ENCODE results near the gene MVB12B. TPM values are rescaled to one million over a fixed set of nuclear protein-coding genes. Genes with fewer than 3 reads are reported as not detected.

The MVB12B gene
- polyA plus RNA-seq, 1 donor from 2014 or later: 39.5 TPM

DNA sequence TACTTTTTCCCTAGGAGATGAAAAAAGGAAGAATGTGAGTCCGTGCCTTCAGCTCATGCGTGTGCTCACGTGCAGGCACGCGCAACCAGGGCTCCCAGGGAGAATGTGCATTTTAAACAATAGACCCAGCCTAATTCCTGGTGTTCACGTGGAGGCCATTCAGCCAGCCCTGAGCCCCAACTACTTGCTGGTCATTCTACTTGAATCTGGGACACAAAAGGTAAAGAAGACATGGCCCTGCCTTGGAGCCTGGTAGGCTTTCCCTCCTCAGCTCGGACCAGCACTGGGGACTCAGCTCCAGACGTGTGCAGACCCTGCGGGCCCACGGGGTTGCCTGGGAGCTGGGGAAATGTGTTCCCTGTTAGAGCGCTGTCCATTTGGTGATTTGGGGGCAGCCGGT, 125.5 kb downstream of the MVB12B start:
- Histone ChIP-seq H3K79me2 (replicated peaks; ENCODE audit: insufficient read depth, low read length) (no peaks in the 10 kb centered on the region), H3K4me3 (ENCODE audit: low read length) (no peak overlapping the region), H2AFZ (ENCODE audit: low read depth, low read length) (no peak overlapping the region), H4K20me1 (ENCODE audit: insufficient read depth) (no peaks in the 10 kb centered on the region), H3K27me3 (ENCODE audit: insufficient read depth, low read depth, low read length) (no peaks in the 10 kb centered on the region), H3K9ac (ENCODE audit: low read length) (no peak overlapping the region), H3K36me3 (ENCODE audit: insufficient read depth, low read length) (no peaks in the 10 kb centered on the region), H3K27ac (ENCODE audit: low read length) (no peak overlapping the region), H3F3A (ENCODE audit: insufficient read depth, low read length, poor library complexity, severe bottlenecking) (no peaks in the 10 kb centered on the region), H3K9me3 (ENCODE audit: low read length) (no peaks in the 10 kb centered on the region), H3K4me2 (ENCODE audit: low read length) (no peak overlapping the region), H3K9me2 (ENCODE audit: insufficient read depth, low read length) (no peaks in the 10 kb centered on the region)
- TF ChIP-seq MXI1 (conservative IDR thresholded peaks at IDR 0.05; ENCODE audit: poor library complexity, severe bottlenecking): no peak
- no peak for TF ChIP-seq POLR2AphosphoS5 (IDR thresholded peaks at IDR 0.05)
- TF ChIP-seq, protein P1, sequence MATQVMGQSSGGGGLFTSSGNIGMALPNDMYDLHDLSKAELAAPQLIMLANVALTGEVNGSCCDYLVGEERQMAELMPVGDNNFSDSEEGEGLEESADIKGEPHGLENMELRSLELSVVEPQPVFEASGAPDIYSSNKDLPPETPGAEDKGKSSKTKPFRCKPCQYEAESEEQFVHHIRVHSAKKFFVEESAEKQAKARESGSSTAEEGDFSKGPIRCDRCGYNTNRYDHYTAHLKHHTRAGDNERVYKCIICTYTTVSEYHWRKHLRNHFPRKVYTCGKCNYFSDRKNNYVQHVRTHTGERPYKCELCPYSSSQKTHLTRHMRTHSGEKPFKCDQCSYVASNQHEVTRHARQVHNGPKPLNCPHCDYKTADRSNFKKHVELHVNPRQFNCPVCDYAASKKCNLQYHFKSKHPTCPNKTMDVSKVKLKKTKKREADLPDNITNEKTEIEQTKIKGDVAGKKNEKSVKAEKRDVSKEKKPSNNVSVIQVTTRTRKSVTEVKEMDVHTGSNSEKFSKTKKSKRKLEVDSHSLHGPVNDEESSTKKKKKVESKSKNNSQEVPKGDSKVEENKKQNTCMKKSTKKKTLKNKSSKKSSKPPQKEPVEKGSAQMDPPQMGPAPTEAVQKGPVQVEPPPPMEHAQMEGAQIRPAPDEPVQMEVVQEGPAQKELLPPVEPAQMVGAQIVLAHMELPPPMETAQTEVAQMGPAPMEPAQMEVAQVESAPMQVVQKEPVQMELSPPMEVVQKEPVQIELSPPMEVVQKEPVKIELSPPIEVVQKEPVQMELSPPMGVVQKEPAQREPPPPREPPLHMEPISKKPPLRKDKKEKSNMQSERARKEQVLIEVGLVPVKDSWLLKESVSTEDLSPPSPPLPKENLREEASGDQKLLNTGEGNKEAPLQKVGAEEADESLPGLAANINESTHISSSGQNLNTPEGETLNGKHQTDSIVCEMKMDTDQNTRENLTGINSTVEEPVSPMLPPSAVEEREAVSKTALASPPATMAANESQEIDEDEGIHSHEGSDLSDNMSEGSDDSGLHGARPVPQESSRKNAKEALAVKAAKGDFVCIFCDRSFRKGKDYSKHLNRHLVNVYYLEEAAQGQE (IDR thresholded peaks at IDR 0.05; ENCODE audit: borderline replicate concordance): no peak
- TF ChIP-seq EZH2 (IDR thresholded peaks at IDR 0.05; ENCODE audit: borderline replicate concordance, insufficient read depth, low read length, poor library complexity, severe bottlenecking): no peak
- TF ChIP-seq EP300 (conservative IDR thresholded peaks at IDR 0.05; ENCODE audit: poor library complexity, severe bottlenecking): no peak
- TF ChIP-seq, protein P2, sequence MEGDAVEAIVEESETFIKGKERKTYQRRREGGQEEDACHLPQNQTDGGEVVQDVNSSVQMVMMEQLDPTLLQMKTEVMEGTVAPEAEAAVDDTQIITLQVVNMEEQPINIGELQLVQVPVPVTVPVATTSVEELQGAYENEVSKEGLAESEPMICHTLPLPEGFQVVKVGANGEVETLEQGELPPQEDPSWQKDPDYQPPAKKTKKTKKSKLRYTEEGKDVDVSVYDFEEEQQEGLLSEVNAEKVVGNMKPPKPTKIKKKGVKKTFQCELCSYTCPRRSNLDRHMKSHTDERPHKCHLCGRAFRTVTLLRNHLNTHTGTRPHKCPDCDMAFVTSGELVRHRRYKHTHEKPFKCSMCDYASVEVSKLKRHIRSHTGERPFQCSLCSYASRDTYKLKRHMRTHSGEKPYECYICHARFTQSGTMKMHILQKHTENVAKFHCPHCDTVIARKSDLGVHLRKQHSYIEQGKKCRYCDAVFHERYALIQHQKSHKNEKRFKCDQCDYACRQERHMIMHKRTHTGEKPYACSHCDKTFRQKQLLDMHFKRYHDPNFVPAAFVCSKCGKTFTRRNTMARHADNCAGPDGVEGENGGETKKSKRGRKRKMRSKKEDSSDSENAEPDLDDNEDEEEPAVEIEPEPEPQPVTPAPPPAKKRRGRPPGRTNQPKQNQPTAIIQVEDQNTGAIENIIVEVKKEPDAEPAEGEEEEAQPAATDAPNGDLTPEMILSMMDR (IDR thresholded peaks at IDR 0.05; ENCODE audit: poor library complexity, severe bottlenecking): no peak
- TF ChIP-seq SMC3 (conservative IDR thresholded peaks at IDR 0.05; ENCODE audit: poor library complexity): no peak
- TF ChIP-seq TAF1 (IDR thresholded peaks at IDR 0.05; ENCODE audit: low read depth): no peak
- no peak for TF ChIP-seq RAD21 (conservative IDR thresholded peaks at IDR 0.05)

DNA sequence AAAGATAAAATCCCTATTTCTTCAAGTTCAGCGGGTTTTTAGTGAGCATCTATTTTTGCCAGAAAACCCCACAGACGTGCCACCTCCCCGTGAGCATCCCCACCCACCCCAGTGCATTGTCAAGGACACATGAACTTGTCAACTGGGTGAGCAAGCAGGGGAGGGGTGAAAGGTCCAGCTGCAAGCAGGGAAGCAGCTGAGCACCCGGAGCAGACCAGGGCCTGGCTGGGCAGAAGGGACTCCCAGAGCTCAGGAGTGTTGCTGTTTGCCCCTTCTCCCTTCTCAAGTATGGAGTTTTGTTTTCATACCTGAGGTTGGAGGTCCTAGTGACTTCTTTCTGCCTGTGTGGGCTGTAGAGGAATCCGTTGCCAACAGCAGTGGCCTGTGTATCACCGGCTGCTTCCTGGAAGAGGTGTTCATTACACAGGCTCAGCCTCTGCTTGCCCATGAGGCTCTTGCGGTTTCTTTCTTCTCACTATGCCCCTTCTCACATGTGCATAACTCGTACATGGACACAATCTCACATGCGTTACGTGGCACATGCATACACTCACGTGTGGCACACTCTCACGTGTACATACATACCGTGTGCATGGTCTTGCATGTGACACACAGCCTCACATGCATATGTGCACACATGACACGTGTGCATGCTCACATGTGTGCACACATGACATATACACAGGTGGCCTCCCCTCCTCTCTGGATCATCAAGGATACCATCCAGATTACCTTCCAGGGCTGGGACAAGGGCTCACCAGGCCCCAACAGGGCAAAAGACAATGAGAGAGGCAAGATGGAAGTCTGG, 126.7 kb downstream of the MVB12B start:
- Histone ChIP-seq H2AFZ (ENCODE audit: low read depth, low read length) (no peak overlapping the region), H3K9me2 (ENCODE audit: insufficient read depth, low read length) (no peaks in the 10 kb centered on the region), H3K27me3 (ENCODE audit: insufficient read depth, low read depth, low read length) (no peaks in the 10 kb centered on the region), H3K27ac (ENCODE audit: low read length) (no peak overlapping the region), H3K36me3 (ENCODE audit: insufficient read depth, low read length) (no peaks in the 10 kb centered on the region), H3K4me2 (ENCODE audit: low read length) (no peak overlapping the region), H3F3A (ENCODE audit: insufficient read depth, low read length, poor library complexity, severe bottlenecking) (no peaks in the 10 kb centered on the region), H3K9ac (ENCODE audit: low read length) (no peak overlapping the region), H3K4me3 (ENCODE audit: low read length) (no peak overlapping the region), H4K20me1 (ENCODE audit: insufficient read depth) (no peaks in the 10 kb centered on the region), H3K79me2 (replicated peaks; ENCODE audit: insufficient read depth, low read length) (no peaks in the 10 kb centered on the region), H3K9me3 (ENCODE audit: low read length) (no peaks in the 10 kb centered on the region)
- TF ChIP-seq EZH2 (IDR thresholded peaks at IDR 0.05; ENCODE audit: borderline replicate concordance, insufficient read depth, low read length, poor library complexity, severe bottlenecking) (no peak), POLR2AphosphoS5 (IDR thresholded peaks at IDR 0.05) (no peak), TAF1 (IDR thresholded peaks at IDR 0.05; ENCODE audit: low read depth) (no peak), EP300 (conservative IDR thresholded peaks at IDR 0.05; ENCODE audit: poor library complexity, severe bottlenecking) (no peak), RAD21 (conservative IDR thresholded peaks at IDR 0.05) (no peak)
- TF ChIP-seq, protein P1 (IDR thresholded peaks at IDR 0.05; ENCODE audit: borderline replicate concordance): no peak
- TF ChIP-seq, protein P2 (IDR thresholded peaks at IDR 0.05; ENCODE audit: poor library complexity, severe bottlenecking): no peak
